Left lung (tissue), 10 donors: Measurements from ENCODE around the gene KCNQ1OT1. TPM values are rescaled to one million over a fixed set of nuclear protein-coding genes. Genes with fewer than 3 reads are reported as not detected.

ENCODE experiments used
- ATAC-seq: fragments of 200-7000 bp; cut with Tn5 transposase; one replicate; pipeline ENCODE4 v1.9.1; 2020; ENCODE audit warnings: moderate library complexity
- DNase-seq, 4 donors: peaks; one replicate each; pipeline ENCODE4 v3.0.0-alpha.2; 2013 to 2020
- H3K27ac ChIP-seq, 2 donors: fragments of 200-600 bp; sonication (generic) in 1 of 2; one replicate each; pipeline versions ENCODE4 v1.5.0 to v1.8.0; 2020 to 2021
- H3K27me3 ChIP-seq, 2 donors: fragments of 200-600 bp; sonication (generic) in 1 of 2; one replicate each; pipeline versions ENCODE4 v1.5.0 to v1.8.0; 2020 to 2021
- H3K36me3 ChIP-seq, 2 donors: fragments of 200-600 bp; sonication (generic) in 1 of 2; one replicate each; pipeline versions ENCODE4 v1.5.0 to v1.8.0; 2020 to 2021
- H3K4me1 ChIP-seq, 2 donors: fragments of 200-600 bp; one replicate each; pipeline ENCODE4 v1.8.0; 2021
- H3K4me3 ChIP-seq, 2 donors: fragments of 200-600 bp; sonication (generic) in 1 of 2; one replicate each; pipeline versions ENCODE4 v1.5.0 to v1.8.0; 2020 to 2021; ENCODE audit warnings: mild to moderate bottlenecking in 1 of 2
- H3K9me3 ChIP-seq, 2 donors: fragments of 200-600 bp; sonication (generic) in 1 of 2; one replicate each; pipeline versions ENCODE4 v1.5.0 to v1.8.0; 2020 to 2021
- intact Hi-C, 2 donors: fragments of 100-400 bp; cut with DNase I; formaldehyde crosslinking; loops; one replicate each; pipeline versions ENCODE4 v1.11.2 to v1.14.2; 2022
- polyA plus RNA-seq, 6 donors: library from polyadenylated mRNA; unstranded; fragments of 120-200 nt; gene quantifications; one replicate each; pipeline ENCODE4 v1.2.1, GENCODE V29; 2013; ENCODE audit not compliant: insufficient read length in 6 of 6
- total RNA-seq, 2 donors: library from RNA; stranded (reverse); fragmentation: NEBNext Ultra II Directional; extraction: Animal tissue kit (Norgen Biotek cat#: 25700); gene quantifications; one replicate each; pipeline ENCODE4 v1.2.1, GENCODE V29; 2021
- TF ChIP-seq, protein P1 (sequence below), 2 donors: fragments of 200-600 bp; sonication (generic) in 1 of 2; IDR thresholded peaks; one replicate each; pipeline versions ENCODE4 v1.5.0 to v1.8.0; 2021; ENCODE audit warnings: antibody characterized with exemption in 2 of 2
- donor health status: DM: no; HTN: yes; CAD: no.
- donor health status: DM: no; HTN: no; CAD: no.

The KCNQ1OT1 gene
- total and polyA plus RNA-seq, 8 donors: 1.9 to 2.9 (median 2.7) TPM

DNA sequence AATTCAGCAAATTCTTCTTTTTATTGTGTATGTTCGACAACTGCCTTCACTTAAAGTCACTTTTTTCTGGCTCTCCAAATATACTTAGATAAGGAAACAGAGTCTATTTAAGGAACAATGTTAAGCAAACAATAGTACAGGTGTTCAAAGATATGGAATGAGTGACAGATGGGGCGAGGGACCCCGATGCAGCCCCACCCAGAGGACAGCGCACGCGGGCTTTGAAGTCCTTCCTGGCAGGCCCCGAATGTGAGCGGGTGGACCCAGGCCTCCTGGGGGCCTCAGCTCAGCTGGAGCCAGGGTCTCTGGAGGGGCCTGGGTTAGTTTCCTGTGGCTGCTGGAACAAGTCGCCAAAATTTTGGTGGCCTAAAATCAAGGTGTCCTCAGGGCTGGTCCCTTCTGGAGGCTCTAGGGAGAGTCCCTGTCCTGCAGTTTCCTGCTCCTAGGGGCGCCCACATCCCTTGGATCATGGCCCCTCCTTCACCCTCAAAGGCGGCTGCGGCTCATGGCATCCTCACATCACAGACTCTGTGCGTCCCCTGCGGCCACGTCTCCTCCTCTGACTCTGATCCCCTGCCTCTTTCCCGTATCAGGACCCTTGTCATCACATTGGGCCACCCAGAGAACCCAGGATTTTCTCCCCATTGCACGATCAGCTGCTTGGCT lies 40.6 kb upstream of the KCNQ1OT1 start:
- no peaks in the 10 kb centered on the region for H3K27me3 ChIP-seq
- H3K27ac ChIP-seq: no peak overlapping the region
- H3K36me3 ChIP-seq: no peaks in the 10 kb centered on the region
- no peaks in the 10 kb centered on the region for H3K4me1 ChIP-seq
- TF ChIP-seq, protein P1, sequence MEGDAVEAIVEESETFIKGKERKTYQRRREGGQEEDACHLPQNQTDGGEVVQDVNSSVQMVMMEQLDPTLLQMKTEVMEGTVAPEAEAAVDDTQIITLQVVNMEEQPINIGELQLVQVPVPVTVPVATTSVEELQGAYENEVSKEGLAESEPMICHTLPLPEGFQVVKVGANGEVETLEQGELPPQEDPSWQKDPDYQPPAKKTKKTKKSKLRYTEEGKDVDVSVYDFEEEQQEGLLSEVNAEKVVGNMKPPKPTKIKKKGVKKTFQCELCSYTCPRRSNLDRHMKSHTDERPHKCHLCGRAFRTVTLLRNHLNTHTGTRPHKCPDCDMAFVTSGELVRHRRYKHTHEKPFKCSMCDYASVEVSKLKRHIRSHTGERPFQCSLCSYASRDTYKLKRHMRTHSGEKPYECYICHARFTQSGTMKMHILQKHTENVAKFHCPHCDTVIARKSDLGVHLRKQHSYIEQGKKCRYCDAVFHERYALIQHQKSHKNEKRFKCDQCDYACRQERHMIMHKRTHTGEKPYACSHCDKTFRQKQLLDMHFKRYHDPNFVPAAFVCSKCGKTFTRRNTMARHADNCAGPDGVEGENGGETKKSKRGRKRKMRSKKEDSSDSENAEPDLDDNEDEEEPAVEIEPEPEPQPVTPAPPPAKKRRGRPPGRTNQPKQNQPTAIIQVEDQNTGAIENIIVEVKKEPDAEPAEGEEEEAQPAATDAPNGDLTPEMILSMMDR (IDR thresholded peaks at IDR 0.05): no peak
- ATAC-seq: no peak
- DNase-seq: peak in 1 of 4 donors; percentile 61
- no peaks in the 10 kb centered on the region for H3K9me3 ChIP-seq
- intact Hi-C loops: no loop called here
- no peak overlapping the region for H3K4me3 ChIP-seq

DNA sequence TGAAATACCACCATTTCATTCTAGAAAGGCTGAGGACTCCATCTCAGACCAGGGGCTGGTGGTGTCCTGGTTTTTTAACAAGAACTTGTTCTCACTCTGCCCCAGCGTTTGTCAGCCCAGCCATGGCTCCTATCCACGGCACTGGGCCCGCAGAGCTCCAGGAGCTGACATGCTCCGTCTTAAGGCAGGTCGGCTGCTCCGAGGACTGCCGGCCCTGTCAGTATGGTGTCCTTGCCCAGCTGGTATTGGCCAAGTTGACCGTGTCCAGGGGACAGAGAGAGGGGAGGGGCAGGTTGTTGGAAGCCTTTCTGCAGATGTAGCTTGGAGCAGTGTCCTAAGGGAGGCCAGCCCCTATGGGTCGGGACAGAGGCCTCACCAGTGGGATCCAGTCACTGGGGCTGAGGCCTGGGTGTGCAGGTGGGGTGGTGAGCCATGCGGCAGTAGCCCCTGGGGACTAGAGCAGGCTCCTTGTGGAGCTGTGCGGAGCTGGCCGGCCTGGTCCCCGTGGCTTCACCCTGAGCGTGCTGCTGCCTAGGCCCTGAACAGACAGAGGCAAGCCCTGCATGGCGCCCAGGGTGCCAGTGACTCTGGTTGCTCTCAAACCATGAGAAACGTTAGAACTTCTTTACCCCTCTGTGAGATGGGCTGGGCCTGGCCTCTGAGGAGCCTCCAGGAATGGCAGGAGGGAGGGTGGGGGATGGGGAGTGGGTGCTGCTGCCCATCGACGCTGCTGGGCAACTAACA lies 39.9 kb upstream of the KCNQ1OT1 start:
- H3K4me1 ChIP-seq: no peaks in the 10 kb centered on the region

DNA sequence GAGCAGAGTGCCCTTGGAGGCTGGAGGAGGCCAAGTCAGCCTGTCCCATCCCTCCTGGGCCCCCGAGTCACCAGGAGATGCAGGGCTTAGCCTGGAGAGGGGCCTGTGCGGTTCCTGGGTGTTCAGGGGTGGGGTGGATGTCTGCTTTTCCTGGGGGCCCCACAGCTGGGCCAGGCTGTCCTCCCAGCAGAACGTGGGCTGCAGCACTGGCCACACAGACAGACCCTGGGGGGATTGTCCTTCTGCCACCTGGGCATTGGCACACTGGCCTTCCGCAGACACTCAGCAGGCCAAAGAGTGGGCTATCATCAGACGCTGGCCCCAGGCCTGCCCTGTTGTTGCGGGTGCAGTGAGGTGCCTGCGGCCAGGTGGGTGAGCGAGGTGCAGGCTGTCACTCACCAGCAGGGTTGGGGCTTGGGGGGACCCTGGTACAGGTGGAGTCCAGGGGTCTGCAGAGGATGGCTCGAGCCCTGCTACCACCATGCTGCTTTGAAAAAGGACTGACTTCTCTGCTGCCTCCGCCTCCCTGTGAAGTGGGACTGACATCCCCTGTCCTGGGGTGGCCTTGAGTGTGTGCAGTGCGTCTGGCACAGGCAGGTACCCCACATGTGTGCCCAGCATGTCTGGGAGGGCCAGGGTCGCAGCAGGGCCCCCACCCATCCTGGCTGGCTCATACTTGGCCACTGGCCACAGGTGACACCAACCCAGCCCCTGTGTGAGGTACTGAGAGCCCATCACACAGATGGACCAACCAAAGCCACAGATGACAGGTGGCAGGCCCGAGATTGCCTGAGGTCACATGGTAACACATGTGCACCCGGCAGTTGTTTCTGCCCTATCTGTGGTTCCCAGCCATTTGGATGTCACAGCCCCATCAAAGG lies 39.0 kb upstream of the KCNQ1OT1 start:
- no peak overlapping the region for H3K4me3 ChIP-seq
- ATAC-seq: no peak
- TF ChIP-seq, protein P1 (IDR thresholded peaks at IDR 0.05): no peak
- no peaks in the 10 kb centered on the region for H3K27me3 ChIP-seq
- intact Hi-C loops: no loop called here
- DNase-seq: peak in 1 of 4 donors; percentile 65
- no peaks in the 10 kb centered on the region for H3K9me3 ChIP-seq
- no peak overlapping the region for H3K27ac ChIP-seq
- no peaks in the 10 kb centered on the region for H3K4me1 ChIP-seq
- no peaks in the 10 kb centered on the region for H3K36me3 ChIP-seq

More for the DNA sequence above, 39.9 kb upstream of the KCNQ1OT1 start:
- Histone ChIP-seq H3K27ac (no peak overlapping the region), H3K9me3 (no peaks in the 10 kb centered on the region), H3K27me3 (no peaks in the 10 kb centered on the region), H3K36me3 (no peaks in the 10 kb centered on the region), H3K4me3 (no peak overlapping the region)
- TF ChIP-seq, protein P1 (IDR thresholded peaks at IDR 0.05): no peak
- intact Hi-C loops: no loop called here
- DNase-seq: peak in 1 of 4 donors; percentile 72
- ATAC-seq: no peak

DNA sequence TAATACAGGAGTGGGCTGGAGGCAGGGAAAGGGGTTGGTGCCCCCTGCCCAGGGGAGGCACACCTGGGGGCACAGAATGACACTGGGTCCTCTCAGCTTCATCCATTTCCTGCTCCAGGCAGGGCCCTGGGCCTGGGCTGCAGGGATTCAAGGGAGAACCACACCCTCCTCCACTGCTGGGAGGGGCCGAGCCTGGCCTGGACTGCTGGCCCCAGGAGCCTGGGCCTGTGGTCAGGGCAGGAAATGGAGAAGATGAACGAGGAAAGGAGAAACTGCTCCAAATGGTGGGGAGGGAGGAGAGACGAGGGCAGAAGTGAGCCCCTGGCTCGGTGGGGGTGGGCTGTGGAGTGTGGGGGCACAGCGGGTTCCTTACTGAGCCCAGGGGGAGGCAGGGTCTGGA lies 38.1 kb upstream of the KCNQ1OT1 start:
- intact Hi-C loops: no loop called here
- TF ChIP-seq, protein P1 (IDR thresholded peaks at IDR 0.05): no peak
- Histone ChIP-seq H3K27ac (no peak overlapping the region), H3K4me3 (no peak overlapping the region), H3K27me3 (no peaks in the 10 kb centered on the region), H3K4me1 (no peaks in the 10 kb centered on the region), H3K36me3 (no peaks in the 10 kb centered on the region), H3K9me3 (no peaks in the 10 kb centered on the region)
- ATAC-seq (peak; percentile 26), DNase-seq (no peak)

DNA sequence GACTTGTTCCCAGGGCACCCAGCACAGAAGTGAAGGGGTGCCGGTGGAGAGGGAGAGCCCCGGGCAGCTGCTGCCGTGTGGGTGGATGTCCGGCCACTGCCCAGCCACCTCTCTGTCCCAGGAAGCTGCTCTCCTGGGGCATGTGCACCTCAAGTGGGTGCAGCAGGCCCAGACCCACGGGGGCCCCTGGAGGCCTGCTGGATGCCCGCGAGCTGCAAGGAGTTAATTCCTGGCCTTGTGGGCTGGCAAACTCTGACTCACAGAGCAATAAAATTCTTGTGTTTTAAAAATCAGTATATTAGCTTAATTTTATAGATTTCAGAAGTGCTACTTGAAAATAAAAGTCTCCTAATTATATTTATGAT lies 37.4 kb upstream of the KCNQ1OT1 start:
- TF ChIP-seq, protein P1 (IDR thresholded peaks at IDR 0.05): no peak
- no peaks in the 10 kb centered on the region for H3K27me3 ChIP-seq
- H3K4me3 ChIP-seq: no peak overlapping the region
- DNase-seq: no peak
- ATAC-seq: no peak
- intact Hi-C loops: no loop called here
- H3K9me3 ChIP-seq: no peaks in the 10 kb centered on the region
- no peak overlapping the region for H3K27ac ChIP-seq
- no peaks in the 10 kb centered on the region for H3K36me3 ChIP-seq
- H3K4me1 ChIP-seq: no peaks in the 10 kb centered on the region
